ENCODE measurements around the gene WSCD1.

DNA sequence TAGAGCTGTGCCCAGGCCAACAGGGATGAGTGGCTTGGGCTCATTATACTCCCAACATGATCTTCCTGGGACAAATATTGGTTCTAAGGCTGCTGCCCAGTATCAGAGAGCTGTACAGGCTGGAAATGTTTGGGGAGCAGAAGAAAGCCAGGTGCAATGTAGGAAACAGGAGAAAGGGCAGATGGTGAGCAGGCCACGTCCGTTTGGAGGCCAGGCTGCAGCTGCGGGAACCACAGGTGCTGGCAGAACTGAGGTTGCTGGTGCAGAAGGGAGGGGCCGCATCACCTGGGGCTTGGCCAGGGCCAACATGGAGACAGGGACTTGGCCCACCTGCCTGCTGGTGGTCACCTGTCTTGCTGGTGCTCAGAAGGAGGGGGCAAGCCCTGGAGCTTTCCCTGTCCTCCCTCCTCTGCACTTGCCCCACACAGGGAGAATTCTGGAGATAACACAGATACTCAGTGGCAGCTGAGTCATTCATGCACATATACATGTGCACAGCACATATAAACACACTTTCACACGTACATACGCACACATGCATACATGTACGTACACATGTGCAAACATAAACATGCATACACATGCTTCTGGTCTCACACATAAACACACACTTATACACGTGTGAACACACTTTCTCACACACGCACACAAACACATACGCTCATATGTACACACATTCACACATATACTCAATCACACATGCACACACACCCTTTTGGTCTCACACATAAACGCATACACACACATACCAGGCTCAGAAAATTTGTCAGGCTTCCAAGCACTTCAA, 67.7 kb downstream of the WSCD1 start:
- TF ChIP-seq, protein P1, sequence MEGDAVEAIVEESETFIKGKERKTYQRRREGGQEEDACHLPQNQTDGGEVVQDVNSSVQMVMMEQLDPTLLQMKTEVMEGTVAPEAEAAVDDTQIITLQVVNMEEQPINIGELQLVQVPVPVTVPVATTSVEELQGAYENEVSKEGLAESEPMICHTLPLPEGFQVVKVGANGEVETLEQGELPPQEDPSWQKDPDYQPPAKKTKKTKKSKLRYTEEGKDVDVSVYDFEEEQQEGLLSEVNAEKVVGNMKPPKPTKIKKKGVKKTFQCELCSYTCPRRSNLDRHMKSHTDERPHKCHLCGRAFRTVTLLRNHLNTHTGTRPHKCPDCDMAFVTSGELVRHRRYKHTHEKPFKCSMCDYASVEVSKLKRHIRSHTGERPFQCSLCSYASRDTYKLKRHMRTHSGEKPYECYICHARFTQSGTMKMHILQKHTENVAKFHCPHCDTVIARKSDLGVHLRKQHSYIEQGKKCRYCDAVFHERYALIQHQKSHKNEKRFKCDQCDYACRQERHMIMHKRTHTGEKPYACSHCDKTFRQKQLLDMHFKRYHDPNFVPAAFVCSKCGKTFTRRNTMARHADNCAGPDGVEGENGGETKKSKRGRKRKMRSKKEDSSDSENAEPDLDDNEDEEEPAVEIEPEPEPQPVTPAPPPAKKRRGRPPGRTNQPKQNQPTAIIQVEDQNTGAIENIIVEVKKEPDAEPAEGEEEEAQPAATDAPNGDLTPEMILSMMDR (conservative IDR thresholded peaks at IDR 0.05; ENCODE audit: low read length) = no peak
- TF ChIP-seq EZH2phosphoT487 (IDR thresholded peaks at IDR 0.05; ENCODE audit: borderline replicate concordance, low read depth, low read length) = no peak

All from OCI-LY7 (cell line).